ENCODE measurements around the gene MCC. TPM values are rescaled to one million over a fixed set of nuclear protein-coding genes. Genes with fewer than 3 reads are reported as not detected.

The MCC gene
- total RNA-seq, 1 donor from 2014 or later = 22.7 TPM

DNA sequence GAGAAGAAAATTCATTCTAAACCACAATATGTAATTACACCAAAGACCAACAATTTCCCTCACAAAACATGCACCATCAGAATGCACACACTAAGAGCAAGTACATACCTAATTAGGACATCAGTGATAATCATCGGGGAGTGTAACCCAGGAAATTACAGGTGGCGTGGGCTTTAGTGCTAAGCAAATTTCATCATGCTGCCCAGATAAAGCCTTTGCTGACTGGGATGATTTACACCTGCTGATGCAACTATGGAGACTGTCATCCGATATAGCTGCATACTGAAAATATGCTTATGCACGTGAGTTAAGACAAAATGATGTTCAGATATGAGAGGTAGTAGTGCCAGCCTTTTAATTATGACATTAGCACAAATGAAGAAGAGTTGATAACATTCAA lies 388.4 kb downstream of the MCC start:
- H3K4me3 Mint-ChIP-seq (ENCODE audit: unreplicated experiment) = no peak overlapping the region
- no peak for DNase-seq (ENCODE audit: low spot score)
- no peaks in the 10 kb centered on the region for H3K9me3 Mint-ChIP-seq (ENCODE audit: unreplicated experiment)
- H3K4me1 Mint-ChIP-seq (ENCODE audit: unreplicated experiment) = no peaks in the 10 kb centered on the region
- no peaks in the 10 kb centered on the region for H3K36me3 Mint-ChIP-seq (ENCODE audit: low read depth, unreplicated experiment)
- TF ChIP-seq, protein P1, sequence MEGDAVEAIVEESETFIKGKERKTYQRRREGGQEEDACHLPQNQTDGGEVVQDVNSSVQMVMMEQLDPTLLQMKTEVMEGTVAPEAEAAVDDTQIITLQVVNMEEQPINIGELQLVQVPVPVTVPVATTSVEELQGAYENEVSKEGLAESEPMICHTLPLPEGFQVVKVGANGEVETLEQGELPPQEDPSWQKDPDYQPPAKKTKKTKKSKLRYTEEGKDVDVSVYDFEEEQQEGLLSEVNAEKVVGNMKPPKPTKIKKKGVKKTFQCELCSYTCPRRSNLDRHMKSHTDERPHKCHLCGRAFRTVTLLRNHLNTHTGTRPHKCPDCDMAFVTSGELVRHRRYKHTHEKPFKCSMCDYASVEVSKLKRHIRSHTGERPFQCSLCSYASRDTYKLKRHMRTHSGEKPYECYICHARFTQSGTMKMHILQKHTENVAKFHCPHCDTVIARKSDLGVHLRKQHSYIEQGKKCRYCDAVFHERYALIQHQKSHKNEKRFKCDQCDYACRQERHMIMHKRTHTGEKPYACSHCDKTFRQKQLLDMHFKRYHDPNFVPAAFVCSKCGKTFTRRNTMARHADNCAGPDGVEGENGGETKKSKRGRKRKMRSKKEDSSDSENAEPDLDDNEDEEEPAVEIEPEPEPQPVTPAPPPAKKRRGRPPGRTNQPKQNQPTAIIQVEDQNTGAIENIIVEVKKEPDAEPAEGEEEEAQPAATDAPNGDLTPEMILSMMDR (IDR thresholded peaks at IDR 0.05; ENCODE audit: unreplicated experiment) = no peak
- H3K27ac Mint-ChIP-seq (ENCODE audit: unreplicated experiment) = no peak overlapping the region
- H3K27me3 Mint-ChIP-seq (ENCODE audit: unreplicated experiment) = no peaks in the 10 kb centered on the region

DNA sequence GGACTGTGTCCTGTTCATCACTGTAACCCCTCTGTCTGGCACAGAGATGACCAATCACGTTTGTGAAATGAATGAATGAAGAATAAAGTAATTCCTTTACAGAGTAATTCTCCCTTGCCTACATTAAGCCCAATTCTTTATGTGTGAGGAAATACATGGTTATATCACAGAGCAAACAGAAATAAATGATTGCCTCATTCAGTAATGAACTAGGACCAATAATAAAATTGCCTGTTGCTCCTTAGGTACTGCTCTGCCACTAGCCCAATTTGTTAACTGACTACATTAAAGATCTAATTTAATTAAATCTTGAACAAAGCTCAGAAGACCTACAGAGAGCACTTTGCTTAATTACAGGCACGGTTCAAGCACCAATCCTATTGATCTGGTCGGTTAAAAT lies 389.9 kb downstream of the MCC start:
- Mint-ChIP-seq H3K27me3 (ENCODE audit: unreplicated experiment) (no peaks in the 10 kb centered on the region), H3K27ac (ENCODE audit: unreplicated experiment) (no peak overlapping the region), H3K4me3 (ENCODE audit: unreplicated experiment) (no peak overlapping the region), H3K36me3 (ENCODE audit: low read depth, unreplicated experiment) (no peaks in the 10 kb centered on the region), H3K4me1 (ENCODE audit: unreplicated experiment) (no peaks in the 10 kb centered on the region), H3K9me3 (ENCODE audit: unreplicated experiment) (no peaks in the 10 kb centered on the region)
- TF ChIP-seq, protein P1 (IDR thresholded peaks at IDR 0.05; ENCODE audit: unreplicated experiment) = no peak
- no peak for DNase-seq (ENCODE audit: low spot score)

DNA sequence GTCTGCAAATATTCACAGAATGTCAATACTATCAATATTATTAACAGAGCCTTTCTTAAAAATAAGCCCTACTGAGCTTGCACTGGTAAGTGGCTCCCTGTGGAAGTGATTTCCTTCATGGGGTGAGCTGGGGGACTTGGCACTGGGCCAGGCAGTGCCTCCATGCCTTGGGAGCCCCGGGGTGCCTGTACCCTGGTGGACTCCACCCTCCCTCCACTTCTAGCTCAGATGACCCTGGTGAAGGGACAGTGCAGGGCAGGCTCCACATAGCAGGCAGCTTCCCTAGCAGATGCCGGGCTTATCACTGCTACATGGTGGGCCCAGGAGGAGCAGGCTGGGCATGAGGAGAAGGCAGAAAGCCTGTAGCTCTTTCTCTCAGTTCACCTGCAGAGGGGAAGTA lies 392.4 kb downstream of the MCC start:
- Mint-ChIP-seq H3K27ac (ENCODE audit: unreplicated experiment) (no peak overlapping the region), H3K4me3 (ENCODE audit: unreplicated experiment) (no peak overlapping the region)

GRCh38 chr5:113093558-113093957 lies 394.7 kb downstream of the MCC start:
- Mint-ChIP-seq H3K9me3 (ENCODE audit: unreplicated experiment) (no peaks in the 10 kb centered on the region), H3K4me1 (ENCODE audit: unreplicated experiment) (no peaks in the 10 kb centered on the region), H3K27me3 (ENCODE audit: unreplicated experiment) (peaks cover 2% of the 10 kb centered on the region), H3K4me3 (ENCODE audit: unreplicated experiment) (no peak overlapping the region), H3K36me3 (ENCODE audit: low read depth, unreplicated experiment) (peaks cover 8% of the 10 kb centered on the region), H3K27ac (ENCODE audit: unreplicated experiment) (no peak overlapping the region)
- TF ChIP-seq, protein P1 (IDR thresholded peaks at IDR 0.05; ENCODE audit: unreplicated experiment) = no peak
- no peak for DNase-seq (ENCODE audit: low spot score)

More for the DNA sequence above, 392.4 kb downstream of the MCC start:
- no peaks in the 10 kb centered on the region for H3K4me1 Mint-ChIP-seq (ENCODE audit: unreplicated experiment)
- no peak for DNase-seq (ENCODE audit: low spot score)
- peaks cover 4% of the 10 kb centered on the region for H3K36me3 Mint-ChIP-seq (ENCODE audit: low read depth, unreplicated experiment)
- TF ChIP-seq, protein P1 (IDR thresholded peaks at IDR 0.05; ENCODE audit: unreplicated experiment) = no peak
- no peaks in the 10 kb centered on the region for H3K27me3 Mint-ChIP-seq (ENCODE audit: unreplicated experiment)
- H3K9me3 Mint-ChIP-seq (ENCODE audit: unreplicated experiment) = no peaks in the 10 kb centered on the region

- DNase-seq (ENCODE audit: low spot score) = no peak
- Mint-ChIP-seq H3K27me3 (ENCODE audit: unreplicated experiment) (peaks cover 2% of the 10 kb centered on the region), H3K9me3 (ENCODE audit: unreplicated experiment) (no peaks in the 10 kb centered on the region), H3K36me3 (ENCODE audit: low read depth, unreplicated experiment) (peaks cover 8% of the 10 kb centered on the region), H3K27ac (ENCODE audit: unreplicated experiment) (no peak overlapping the region), H3K4me3 (ENCODE audit: unreplicated experiment) (no peak overlapping the region), H3K4me1 (ENCODE audit: unreplicated experiment) (no peaks in the 10 kb centered on the region)
- TF ChIP-seq, protein P1 (IDR thresholded peaks at IDR 0.05; ENCODE audit: unreplicated experiment) = no peak
These were observed 395.6 kb downstream of the MCC start for GRCh38 chr5:113092683-113093082.

All from endothelial cell (in vitro differentiated cells).